GM23248 (cell line): ENCODE data around the gene TMPRSS7. TPM values are rescaled to one million over a fixed set of nuclear protein-coding genes. Genes with fewer than 3 reads are reported as not detected.

Source experiments
- DNase-seq: peaks from one replicate; pipeline ENCODE4 v3.0.0-alpha.2; 2015
- H2AFZ ChIP-seq: fragments of 200-600 bp; sonication (generic); 2 replicates; pipeline ENCODE4 v1.6.1; 2016; ENCODE audit warnings: antibody characterized with exemption
- H3F3A ChIP-seq: fragments of 200-600 bp; sonication (generic); 2 replicates; pipeline ENCODE4 v1.6.1; 2016; ENCODE audit warnings: mild to moderate bottlenecking, antibody characterized with exemption, mixed run types; ENCODE audit not compliant: insufficient read depth
- H3K27ac ChIP-seq: fragments of 200-600 bp; sonication (generic); 2 replicates; pipeline ENCODE4 v1.5.1; 2016; ENCODE audit warnings: mild to moderate bottlenecking
- H3K27me3 ChIP-seq: fragments of 200-600 bp; sonication (generic); replicated peaks from 2 replicates; pipeline ENCODE4 v1.6.1; 2016; ENCODE audit warnings: mild to moderate bottlenecking; ENCODE audit not compliant: insufficient read depth
- H3K36me3 ChIP-seq: fragments of 200-600 bp; sonication (generic); 2 replicates; pipeline ENCODE4 v1.6.1; 2016; ENCODE audit warnings: low read depth, mild to moderate bottlenecking
- H3K4me1 ChIP-seq: fragments of 200-600 bp; sonication (generic); 2 replicates; pipeline ENCODE4 v1.6.1; 2016; ENCODE audit warnings: mild to moderate bottlenecking; ENCODE audit not compliant: insufficient read depth
- H3K4me2 ChIP-seq: fragments of 200-600 bp; sonication (generic); one replicate; pipeline ENCODE4 v1.6.1; 2016; ENCODE audit warnings: mild to moderate bottlenecking; ENCODE audit not compliant: unreplicated experiment
- H3K4me3 ChIP-seq: fragments of 200-600 bp; sonication (generic); 2 replicates; pipeline ENCODE4 v1.5.1; 2016; ENCODE audit warnings: mild to moderate bottlenecking
- H3K79me2 ChIP-seq: fragments of 200-600 bp; sonication (generic); 2 replicates; pipeline ENCODE4 v1.6.1; 2016; ENCODE audit warnings: mild to moderate bottlenecking; ENCODE audit not compliant: insufficient read depth
- H3K9ac ChIP-seq: fragments of 200-600 bp; sonication (generic); 2 replicates; pipeline ENCODE4 v1.6.1; 2016; ENCODE audit warnings: mild to moderate bottlenecking
- H3K9me2 ChIP-seq: fragments of 200-600 bp; sonication (generic); 2 replicates; pipeline ENCODE4 v1.6.1; 2016; ENCODE audit warnings: mixed run types, mild to moderate bottlenecking, moderate library complexity; ENCODE audit not compliant: insufficient read depth
- H3K9me3 ChIP-seq: fragments of 200-600 bp; sonication (generic); one replicate; pipeline ENCODE4 v1.6.1; 2017; ENCODE audit warnings: low read depth
- H4K20me1 ChIP-seq: fragments of 200-600 bp; sonication (generic); 2 replicates; pipeline ENCODE4 v1.6.0; 2016; ENCODE audit not compliant: insufficient read depth
- EZH2 ChIP-seq: fragments of 200-600 bp; sonication (generic); IDR thresholded peaks from 2 replicates; pipeline ENCODE4 v1.6.1; 2018; ENCODE audit warnings: antibody characterized with exemption, mild to moderate bottlenecking; ENCODE audit not compliant: insufficient read depth, poor library complexity, severe bottlenecking
- EZH2phosphoT487 ChIP-seq: fragments of 200-600 bp; sonication (generic); IDR thresholded peaks from 2 replicates; pipeline ENCODE4 v1.6.1; 2018; ENCODE audit warnings: antibody characterized with exemption, moderate library complexity, mild to moderate bottlenecking, low read depth; ENCODE audit not compliant: insufficient read depth
- WGBS, 2 experiments: methylation state at CpG; one replicate each; pipeline ENCODE4 v1.1.6; 2015 to 2017; ENCODE audit warnings: low lambda C conversion rate in 2 of 2, low coverage in 1 of 2; ENCODE audit errors: missing lambda C conversion rate in 2 of 2; 5-methylcytosine and 5-hydroxymethylcytosine counted together
- in situ Hi-C: fragments of 300-500 bp; cut with MboI; formaldehyde crosslinking; loops from 2 replicates; pipeline ENCODE4 v1.15.0; 2020
- polyA plus RNA-seq: library from polyadenylated mRNA; unstranded; fragments of >200 nt; fragmentation: Nextera tagmentation; extraction: Ambion mirVana; gene quantifications from 2 replicates; pipeline ENCODE4 v1.2.1, GENCODE V29; 2016
- total RNA-seq: library from RNA; depleted of rRNA; stranded (reverse); fragments of >200 nt; shearing (Covaris generic); gene quantifications from 2 replicates; pipeline ENCODE4 v1.2.3, GENCODE V29; 2014

The TMPRSS7 gene
- total and polyA plus RNA-seq, 2 experiments from 2014 or later: not detected

GRCh38 chr3:112078125-112079083 lies 43.9 kb downstream of the TMPRSS7 start:
- H3F3A ChIP-seq: peaks cover 25% of the 10 kb centered on the region
- peaks cover 21% of the 10 kb centered on the region for H3K4me1 ChIP-seq
- TF ChIP-seq EZH2phosphoT487 (no peak), EZH2 (no peak)
- no peak overlapping the region for H3K4me3 ChIP-seq
- in situ Hi-C loops: no loop called here
- H3K79me2 ChIP-seq: no peaks in the 10 kb centered on the region
- no peak overlapping the region for H3K9ac ChIP-seq
- no peaks in the 10 kb centered on the region for H3K36me3 ChIP-seq
- no peak for DNase-seq
- H2AFZ ChIP-seq: no peak overlapping the region
- H3K9me2 ChIP-seq: no peaks in the 10 kb centered on the region
- H3K4me2 ChIP-seq: no peak overlapping the region
- H3K9me3 ChIP-seq: no peaks in the 10 kb centered on the region
- no peak overlapping the region for H3K27ac ChIP-seq
- H3K27me3 ChIP-seq: no peaks in the 10 kb centered on the region
- 76% methylated on average over 10 of the region's 10 CpGs for WGBS, 2 experiments
- H4K20me1 ChIP-seq: no peaks in the 10 kb centered on the region

- Histone ChIP-seq H3K4me2 (no peak overlapping the region), H3K4me1 (peaks cover 10% of the 10 kb centered on the region; the same call in 1 of the 2 replicates), H3K4me3 (no peak overlapping the region), H3K79me2 (peaks cover 8% of the 10 kb centered on the region), H4K20me1 (no peaks in the 10 kb centered on the region), H3K9me2 (no peaks in the 10 kb centered on the region), H2AFZ (no peak overlapping the region), H3K9me3 (no peaks in the 10 kb centered on the region), H3K27ac (no peak overlapping the region), H3F3A (peaks cover 11% of the 10 kb centered on the region), H3K27me3 (no peaks in the 10 kb centered on the region), H3K9ac (no peak overlapping the region), H3K36me3 (no peaks in the 10 kb centered on the region)
- TF ChIP-seq EZH2phosphoT487: no peak
- TF ChIP-seq EZH2: no peak
- DNase-seq: no peak
- in situ Hi-C loops: no loop called here
- 84 to 90% methylated on average over 4 of the region's 4 CpGs for WGBS, 2 experiments
These were observed 48.7 kb downstream of the TMPRSS7 start for GRCh38 chr3:112083239-112083638.

GRCh38 chr3:112084980-112085705 lies 50.6 kb downstream of the TMPRSS7 start:
- no peak overlapping the region for H3K4me2 ChIP-seq
- H3K27me3 ChIP-seq: no peaks in the 10 kb centered on the region
- no peak for TF ChIP-seq EZH2
- TF ChIP-seq EZH2phosphoT487: no peak
- no peaks in the 10 kb centered on the region for H3K36me3 ChIP-seq
- H4K20me1 ChIP-seq: no peaks in the 10 kb centered on the region
- WGBS, 2 experiments: 93 to 95% methylated on average over 7 of the region's 7 CpGs
- H3K79me2 ChIP-seq: peaks cover 27% of the 10 kb centered on the region
- no peak overlapping the region for H3K4me3 ChIP-seq
- H3F3A ChIP-seq: peaks cover 11% of the 10 kb centered on the region
- peak overlapping the region; percentile 83; the same call in 1 of the 2 replicates for H2AFZ ChIP-seq
- DNase-seq: no peak
- in situ Hi-C loops: no loop called here
- peaks cover 10% of the 10 kb centered on the region; the same call in 1 of the 2 replicates for H3K4me1 ChIP-seq
- no peaks in the 10 kb centered on the region for H3K9me3 ChIP-seq
- H3K9me2 ChIP-seq: no peaks in the 10 kb centered on the region
- no peak overlapping the region for H3K27ac ChIP-seq
- no peak overlapping the region for H3K9ac ChIP-seq

- no peak overlapping the region for H3K27ac ChIP-seq
- H2AFZ ChIP-seq: peak overlapping the region; percentile 83
- H3F3A ChIP-seq: peaks cover 11% of the 10 kb centered on the region
- peaks cover 10% of the 10 kb centered on the region; the same call in 1 of the 2 replicates for H3K4me1 ChIP-seq
- DNase-seq: no peak
- H3K9me3 ChIP-seq: no peaks in the 10 kb centered on the region
- 45 to 51% methylated on average over 12 of the region's 12 CpGs for WGBS, 2 experiments
- H3K9me2 ChIP-seq: no peaks in the 10 kb centered on the region
- no peaks in the 10 kb centered on the region for H3K36me3 ChIP-seq
- in situ Hi-C loops: no loop called here
- peak overlapping the region; percentile 99 for H3K4me2 ChIP-seq
- peaks cover 33% of the 10 kb centered on the region for H3K79me2 ChIP-seq
- H3K9ac ChIP-seq: peak overlapping the region; percentile 75
- no peaks in the 10 kb centered on the region for H4K20me1 ChIP-seq
- H3K27me3 ChIP-seq: no peaks in the 10 kb centered on the region
- no peak for TF ChIP-seq EZH2
- TF ChIP-seq EZH2phosphoT487: no peak
- H3K4me3 ChIP-seq: peak overlapping the region; percentile 79
These were observed 51.2 kb downstream of the TMPRSS7 start for GRCh38 chr3:112085735-112086075.
